ENCODE measurements around the gene HLA-DQB1.
"Not testable (repeated sequence)": the region's sequence is repeated elsewhere in the genome, so short reads cannot be mapped to it uniquely, and the experiment has no call there.

The HLA-DQB1 gene

GRCh38 chr6:32659856-32660595, 6.4 kb downstream of the HLA-DQB1 start:
- DNase-seq = no peak

- DNase-seq = no peak
These were observed 8.1 kb downstream of the HLA-DQB1 start for GRCh38 chr6:32658268-32658897.

- not testable (repeated sequence) for DNase-seq
These were observed 8.6 kb downstream of the HLA-DQB1 start for GRCh38 chr6:32657819-32658218.

GRCh38 chr6:32657329-32657728, 9.1 kb downstream of the HLA-DQB1 start:
- not testable (repeated sequence) for DNase-seq

GRCh38 chr6:32655203-32655710, 11.2 kb downstream of the HLA-DQB1 start:
- no peak for DNase-seq

GRCh38 chr6:32645047-32645703, 21.3 kb downstream of the HLA-DQB1 start:
- no peak for DNase-seq

- DNase-seq = no peak
These were observed 22.6 kb downstream of the HLA-DQB1 start for GRCh38 chr6:32643904-32644303.

GRCh38 chr6:32642720-32643106, 23.7 kb downstream of the HLA-DQB1 start:
- no peak for DNase-seq

- not testable (repeated sequence) for DNase-seq
These were observed 24.4 kb downstream of the HLA-DQB1 start for GRCh38 chr6:32641785-32642719.

GRCh38 chr6:32641122-32641521, 25.3 kb downstream of the HLA-DQB1 start:
- DNase-seq = no peak

- no peak for DNase-seq
These were observed 26.7 kb downstream of the HLA-DQB1 start for GRCh38 chr6:32639440-32640394.

- no peak for DNase-seq
These were observed 27.8 kb downstream of the HLA-DQB1 start for GRCh38 chr6:32638532-32639219.

- DNase-seq = no peak
These were observed 28.6 kb downstream of the HLA-DQB1 start for GRCh38 chr6:32637883-32638282.

- DNase-seq = no peak
These were observed 29.1 kb downstream of the HLA-DQB1 start, which contains the start of gene HLA-DQA1 for GRCh38 chr6:32637219-32637880. Gene HLA-DQA1 (plus strand): TSS chr6:32637406. CDS start chr6:32637459, 53 bp downstream.

- DNase-seq = no peak
These were observed 30.8 kb downstream of the HLA-DQB1 start for GRCh38 chr6:32635526-32636123.

- not testable (repeated sequence) for DNase-seq
These were observed 36.7 kb downstream of the HLA-DQB1 start for GRCh38 chr6:32629793-32630192.

GRCh38 chr6:32627831-32628230, 38.6 kb downstream of the HLA-DQB1 start:
- peak; percentile 28 for DNase-seq

- no peak for DNase-seq
These were observed 39.2 kb downstream of the HLA-DQB1 start for GRCh38 chr6:32627249-32627648.

GRCh38 chr6:32625137-32625536, 41.3 kb downstream of the HLA-DQB1 start:
- no peak for DNase-seq

GRCh38 chr6:32624565-32624964, 41.9 kb downstream of the HLA-DQB1 start:
- DNase-seq = no peak
